Stomach (tissue), 9 donors: ENCODE measurements around the gene NOC4L. TPM values are rescaled to one million over a fixed set of nuclear protein-coding genes. Genes with fewer than 3 reads are reported as not detected.
"Not testable (repeated sequence)": the region's sequence is repeated elsewhere in the genome, so short reads cannot be mapped to it uniquely, and the experiment has no call there.

Experiments used
- DNase-seq, 2 donors: peaks; one replicate each; pipeline versions ENCODE4 v3.0.0 to v3.0.0-alpha.2; 2013 to 2019
- H3K27ac ChIP-seq, 5 donors: fragments of 200-600 bp in 4 of 5; sonication (generic) in 4 of 5; one replicate each; pipeline ENCODE4 v1.5.1; 2013 to 2019; ENCODE audit warnings: mild to moderate bottlenecking in 1 of 5, moderate library complexity in 1 of 5
- H3K27me3 ChIP-seq, 3 donors: fragments of 200-600 bp; sonication (generic); one replicate each; pipeline ENCODE4 v1.5.1; 2017 to 2019; ENCODE audit warnings: mixed run types in 1 of 3
- H3K36me3 ChIP-seq, 4 donors: fragments of 200-600 bp; sonication (generic); 1 replicate in 3 of 4; 2 replicates in 1 of 4; pipeline ENCODE4 v1.5.1; 2016 to 2019
- H3K4me1 ChIP-seq, 4 donors: fragments of 200-600 bp; sonication (generic); one replicate each; pipeline ENCODE4 v1.5.1; 2016 to 2019
- H3K4me3 ChIP-seq, 4 donors: fragments of 200-600 bp; sonication (generic) in 3 of 4; one replicate each; pipeline ENCODE4 v1.5.1; 2016 to 2019; ENCODE audit warnings: mild to moderate bottlenecking in 1 of 4
- H3K9me3 ChIP-seq, 4 donors: fragments of 200-600 bp; sonication (generic); one replicate each; pipeline ENCODE4 v1.5.1; 2016 to 2019
- EP300 ChIP-seq: sonication (generic); formaldehyde crosslinking; IDR thresholded peaks from one replicate; pipeline ENCODE4 v1.6.1; 2017; ENCODE audit warnings: antibody characterized with exemption
- POLR2A ChIP-seq, 4 donors: fragments of 450-650 bp; IDR thresholded peaks; one replicate each; pipeline ENCODE4 v1.6.1; 2016; ENCODE audit warnings: antibody characterized with exemption in 4 of 4, control low read depth in 2 of 4, mild to moderate bottlenecking in 1 of 4, moderate library complexity in 1 of 4
- POLR2AphosphoS5 ChIP-seq, 3 donors: sonication (generic); formaldehyde crosslinking; IDR thresholded peaks; one replicate each; pipeline ENCODE4 v1.6.1; 2016; ENCODE audit warnings: antibody characterized with exemption in 3 of 3
- WGBS, 5 donors: extraction: QIAGEN DNeasy Blood & Tissue Kit in 3 of 5; methylation state at CpG; one replicate each; pipeline versions ENCODE4 v1.1.5 to v1.1.7; 2013 to 2018; 5-methylcytosine and 5-hydroxymethylcytosine counted together
- intact Hi-C: fragments of 100-400 bp; cut with DNase I; formaldehyde crosslinking; loops from one replicate; pipeline ENCODE4 v1.15.1; 2023; ENCODE audit warnings: low total_unique reads
- polyA plus RNA-seq, 3 donors: library from polyadenylated mRNA; stranded (reverse); fragments of 200-250 nt; gene quantifications; one replicate each; pipeline ENCODE4 v1.2.3, GENCODE V29; 2013
- total RNA-seq, 5 donors: library from RNA; depleted of rRNA; stranded (reverse); fragments of >200 nt; gene quantifications; one replicate each; pipeline versions ENCODE4 v1.1.0 to v1.2.3, GENCODE V29; 2014 to 2016
- TF ChIP-seq, protein P1 (sequence below), 7 experiments: fragments of 450-650 bp in 4 of 7; fragments of 200-600 bp in 3 of 7; sonication (generic) in 3 of 7; IDR thresholded peaks; one replicate each; pipeline ENCODE4 v1.5.1; 2016 to 2019; ENCODE audit warnings: antibody characterized with exemption in 7 of 7, control low read depth in 2 of 7, mild to moderate bottlenecking in 1 of 7
- donor health status: healthy with polysubstance abuse.
- donor health status: Bipolar disorder and iron deficiency.
- donor health status: healthy.

Gene NOC4L
- total and polyA plus RNA-seq, 8 donors, result 2.2 to 63.6 (median 28.6) TPM

DNA sequence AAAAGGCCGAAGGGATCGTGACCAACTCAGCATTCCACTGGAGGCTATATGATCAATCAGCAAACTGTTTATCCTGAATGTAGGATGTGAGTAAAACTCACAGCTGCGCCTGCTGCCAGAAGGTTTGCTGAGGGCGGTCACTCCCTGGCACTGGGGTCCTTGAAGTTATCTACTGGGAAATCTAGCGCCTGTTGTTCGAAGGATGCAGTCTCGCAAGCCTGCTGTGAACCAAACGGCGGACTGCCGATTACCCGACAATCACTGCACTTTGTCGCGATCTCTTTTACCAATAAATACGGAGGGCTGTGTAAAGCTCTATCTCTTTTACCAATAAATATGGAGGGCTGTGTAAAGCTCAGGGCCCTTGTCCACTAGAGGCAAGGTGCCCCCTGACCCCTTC lies 13.0 kb upstream of the NOC4L start:
- H3K27me3 ChIP-seq, result no peaks in the 10 kb centered on the region
- peaks cover 0 to 35% (median 33%) of the 10 kb centered on the region in 4 donors for H3K36me3 ChIP-seq
- TF ChIP-seq POLR2A (IDR thresholded peaks at IDR 0.05) (no peak), POLR2AphosphoS5 (IDR thresholded peaks at IDR 0.05) (no peak), EP300 (no peak)
- TF ChIP-seq, protein P1, sequence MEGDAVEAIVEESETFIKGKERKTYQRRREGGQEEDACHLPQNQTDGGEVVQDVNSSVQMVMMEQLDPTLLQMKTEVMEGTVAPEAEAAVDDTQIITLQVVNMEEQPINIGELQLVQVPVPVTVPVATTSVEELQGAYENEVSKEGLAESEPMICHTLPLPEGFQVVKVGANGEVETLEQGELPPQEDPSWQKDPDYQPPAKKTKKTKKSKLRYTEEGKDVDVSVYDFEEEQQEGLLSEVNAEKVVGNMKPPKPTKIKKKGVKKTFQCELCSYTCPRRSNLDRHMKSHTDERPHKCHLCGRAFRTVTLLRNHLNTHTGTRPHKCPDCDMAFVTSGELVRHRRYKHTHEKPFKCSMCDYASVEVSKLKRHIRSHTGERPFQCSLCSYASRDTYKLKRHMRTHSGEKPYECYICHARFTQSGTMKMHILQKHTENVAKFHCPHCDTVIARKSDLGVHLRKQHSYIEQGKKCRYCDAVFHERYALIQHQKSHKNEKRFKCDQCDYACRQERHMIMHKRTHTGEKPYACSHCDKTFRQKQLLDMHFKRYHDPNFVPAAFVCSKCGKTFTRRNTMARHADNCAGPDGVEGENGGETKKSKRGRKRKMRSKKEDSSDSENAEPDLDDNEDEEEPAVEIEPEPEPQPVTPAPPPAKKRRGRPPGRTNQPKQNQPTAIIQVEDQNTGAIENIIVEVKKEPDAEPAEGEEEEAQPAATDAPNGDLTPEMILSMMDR (IDR thresholded peaks at IDR 0.05), result no peak
- no peaks in the 10 kb centered on the region for H3K4me1 ChIP-seq
- intact Hi-C loops, result no loop called here
- WGBS, 5 donors, result 96 to 98% (median 97%) methylated on average over 12 to 14 of the region's 14 CpGs
- H3K9me3 ChIP-seq, result peaks cover 0 to 3% (median 0%) of the 10 kb centered on the region in 4 donors
- no peak for DNase-seq
- no peak overlapping the region for H3K4me3 ChIP-seq
- no peak overlapping the region for H3K27ac ChIP-seq

DNA sequence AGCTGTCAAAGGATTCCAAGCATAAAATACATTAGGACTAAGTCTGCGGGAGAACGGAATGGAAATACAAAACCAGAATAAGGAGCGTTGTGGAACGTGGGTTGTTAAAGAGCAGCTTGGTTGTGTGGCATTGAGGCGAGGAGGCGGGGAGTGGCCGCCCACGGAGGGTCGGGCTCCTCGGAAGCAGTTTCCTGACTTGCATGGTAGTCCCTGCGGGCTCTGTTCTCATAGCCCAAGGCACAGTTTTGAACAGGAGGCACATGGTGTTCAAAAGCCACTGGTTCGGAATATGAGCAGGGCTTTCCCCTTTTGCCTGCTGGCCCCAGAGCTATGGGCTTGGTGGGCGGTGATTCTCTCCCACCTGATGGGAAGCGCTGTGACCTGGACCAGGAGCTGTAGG lies 12.3 kb upstream of the NOC4L start:
- Histone ChIP-seq H3K4me1 (no peaks in the 10 kb centered on the region), H3K4me3 (no peak overlapping the region), H3K9me3 (peaks cover 0 to 3% (median 0%) of the 10 kb centered on the region in 4 donors), H3K27me3 (no peaks in the 10 kb centered on the region), H3K27ac (no peak overlapping the region), H3K36me3 (peaks cover 0 to 28% (median 26%) of the 10 kb centered on the region in 4 donors)
- intact Hi-C loops, result no loop called here
- 86 to 95% (median 90%) methylated on average over 14 of the region's 14 CpGs for WGBS, 5 donors
- no peak for DNase-seq
- TF ChIP-seq EP300, result no peak
- TF ChIP-seq POLR2A (IDR thresholded peaks at IDR 0.05), result no peak
- TF ChIP-seq POLR2AphosphoS5 (IDR thresholded peaks at IDR 0.05), result no peak
- TF ChIP-seq, protein P1 (IDR thresholded peaks at IDR 0.05), result no peak

DNA sequence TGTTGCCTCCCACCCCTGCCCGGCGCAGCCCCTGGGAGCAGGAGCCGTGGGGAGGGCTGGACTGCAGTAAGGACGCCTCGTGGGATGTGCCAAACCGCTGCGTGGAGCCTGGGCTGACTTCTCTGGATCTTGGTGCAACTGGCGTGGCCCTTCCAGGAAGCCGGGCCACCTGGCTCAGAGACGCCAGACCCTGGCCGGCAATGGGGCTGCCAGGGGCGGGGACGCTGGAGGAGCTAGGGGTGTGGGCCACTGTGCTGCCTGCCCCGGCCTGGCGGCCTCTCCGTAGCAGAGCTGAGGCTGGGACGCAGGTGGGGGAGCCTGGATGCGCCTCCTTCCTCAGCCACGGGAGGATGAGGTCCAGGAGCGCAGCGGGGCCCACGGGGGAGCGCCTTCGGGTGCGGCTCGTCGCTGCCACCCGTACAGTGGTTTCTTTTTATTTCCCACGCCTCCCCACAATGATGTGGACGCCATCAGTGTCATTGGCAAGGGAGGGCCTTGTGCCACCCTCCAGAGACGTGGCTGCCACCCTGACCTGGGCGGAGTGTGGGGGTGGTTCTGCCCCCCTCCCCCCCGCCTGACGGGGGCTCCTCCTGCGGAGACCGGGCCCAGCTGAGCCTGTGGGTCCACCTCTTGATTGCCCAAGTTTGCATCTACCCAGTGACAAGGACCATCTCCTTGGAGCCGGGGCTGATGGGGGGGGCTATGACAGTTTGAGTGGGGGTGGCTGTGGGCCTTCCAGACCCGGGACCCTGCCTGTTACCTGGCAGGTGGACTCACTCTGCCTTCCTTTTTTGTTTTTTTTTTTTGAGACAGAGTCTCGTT lies 11.4 kb upstream of the NOC4L start:
- WGBS, 5 donors, result 81 to 87% (median 84%) methylated on average over 16 to 39 of the region's 39 CpGs

DNA sequence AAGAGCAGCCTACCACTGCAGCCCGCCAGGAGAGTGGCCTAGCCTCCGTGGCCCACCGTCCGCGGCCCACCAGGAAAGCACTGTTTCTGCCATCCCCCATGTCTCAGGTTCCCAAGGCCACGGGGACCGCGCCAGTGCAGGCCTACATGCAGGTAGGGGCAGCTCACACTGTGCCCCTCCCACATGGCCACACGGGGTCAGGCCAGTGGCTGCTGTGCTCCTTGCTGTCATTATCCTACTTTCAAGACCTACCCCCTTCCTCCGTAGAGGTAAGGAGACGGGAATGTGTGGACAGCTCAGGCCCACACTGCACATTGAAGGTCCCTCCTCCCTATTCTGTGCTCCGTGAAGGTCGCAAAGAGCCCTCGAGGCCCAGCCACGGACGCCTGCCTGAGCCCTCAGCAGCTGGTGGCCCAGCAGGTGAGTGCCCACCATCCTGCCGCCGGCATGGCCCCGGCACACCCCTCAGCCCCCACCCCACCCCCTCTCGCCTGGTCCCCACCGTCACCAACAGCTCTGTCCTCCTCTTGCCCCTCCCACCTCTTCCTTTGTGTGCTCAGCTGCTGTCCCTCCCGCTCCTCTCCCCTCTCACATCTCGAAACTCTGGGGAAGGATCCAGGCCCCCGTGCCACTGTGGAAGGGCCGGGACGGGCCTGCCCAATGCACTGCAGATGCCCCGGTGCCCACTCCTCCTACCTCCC lies 10.2 kb upstream of the NOC4L start:
- intact Hi-C loops, result no loop called here
- Histone ChIP-seq H3K36me3 (peaks cover 4 to 21% (median 20%) of the 10 kb centered on the region in 4 donors), H3K9me3 (no peaks in the 10 kb centered on the region), H3K4me1 (no peaks in the 10 kb centered on the region), H3K27ac (no peak overlapping the region), H3K27me3 (no peaks in the 10 kb centered on the region), H3K4me3 (no peak overlapping the region)
- TF ChIP-seq EP300 (no peak), POLR2A (IDR thresholded peaks at IDR 0.05) (no peak), POLR2AphosphoS5 (IDR thresholded peaks at IDR 0.05) (no peak)
- TF ChIP-seq, protein P1 (IDR thresholded peaks at IDR 0.05), result no peak
- 54 to 63% (median 54%) methylated on average over 22 to 27 of the region's 27 CpGs for WGBS, 5 donors
- no peak for DNase-seq

More for the DNA sequence above, 11.4 kb upstream of the NOC4L start:
- Histone ChIP-seq H3K36me3 (peaks cover 0 to 21% (median 19%) of the 10 kb centered on the region in 4 donors), H3K27ac (no peak overlapping the region), H3K4me3 (no peak overlapping the region), H3K27me3 (no peaks in the 10 kb centered on the region), H3K9me3 (peaks cover 0 to 2% (median 0%) of the 10 kb centered on the region in 4 donors), H3K4me1 (no peaks in the 10 kb centered on the region)
- no peak for DNase-seq
- TF ChIP-seq POLR2AphosphoS5 (IDR thresholded peaks at IDR 0.05), result no peak
- TF ChIP-seq EP300, result no peak
- TF ChIP-seq, protein P1 (IDR thresholded peaks at IDR 0.05), result no peak
- no peak for TF ChIP-seq POLR2A (IDR thresholded peaks at IDR 0.05)
- intact Hi-C loops, result no loop called here

DNA sequence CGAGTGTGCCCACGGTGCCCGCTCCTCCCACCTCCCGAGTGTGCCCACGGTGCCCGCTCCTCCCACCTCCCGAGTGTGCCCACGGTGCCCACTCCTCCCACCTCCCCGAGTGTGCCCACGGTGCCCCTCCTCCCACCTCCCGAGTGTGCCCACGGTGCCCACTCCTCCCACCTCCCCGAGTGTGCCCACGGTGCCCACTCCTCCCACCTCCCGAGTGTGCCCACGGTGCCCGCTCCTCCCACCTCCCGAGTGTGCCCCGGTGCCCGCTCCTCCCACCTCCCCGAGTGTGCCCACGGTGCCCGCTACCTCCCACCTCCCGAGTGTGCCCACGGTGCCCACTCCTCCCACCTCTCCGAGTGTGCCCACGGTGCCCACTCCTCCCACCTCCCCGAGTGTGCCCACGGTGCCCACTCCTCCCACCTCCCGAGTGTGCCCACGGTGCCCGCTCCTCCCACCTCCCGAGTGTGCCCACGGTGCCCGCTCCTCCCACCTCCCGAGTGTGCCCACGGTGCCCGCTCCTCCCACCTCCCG lies 9.5 kb upstream of the NOC4L start:
- intact Hi-C loops, H3K4me3 ChIP-seq, H3K9me3 ChIP-seq, H3K4me1 ChIP-seq, H3K27ac ChIP-seq, DNase-seq, H3K27me3 ChIP-seq: not testable (repeated sequence)
- peaks cover 10 to 22% (median 20%) of the 10 kb centered on the region in 4 donors for H3K36me3 ChIP-seq
- WGBS, 5 donors, result 64 to 95% (median 85%) methylated on average over 3 to 32 of the region's 39 CpGs

DNA sequence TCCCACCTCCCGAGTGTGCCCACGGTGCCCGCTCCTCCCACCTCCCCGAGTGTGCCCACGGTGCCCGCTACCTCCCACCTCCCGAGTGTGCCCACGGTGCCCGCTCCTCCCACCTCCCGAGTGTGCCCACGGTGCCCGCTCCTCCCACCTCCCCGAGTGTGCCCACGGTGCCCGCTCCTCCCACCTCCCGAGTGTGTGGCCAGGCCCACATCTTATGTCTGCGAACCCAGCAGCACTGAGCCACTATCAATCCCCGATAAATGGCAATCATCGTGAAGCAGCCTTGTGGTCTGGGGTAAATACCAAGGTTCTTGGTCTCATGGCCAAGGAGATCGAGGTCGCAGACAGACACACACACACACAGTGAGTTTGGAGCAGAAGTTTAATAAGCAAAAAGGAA lies 8.0 kb upstream of the NOC4L start:
- peaks cover 25 to 38% (median 35%) of the 10 kb centered on the region in 4 donors for H3K36me3 ChIP-seq
- H3K4me1 ChIP-seq, H3K27me3 ChIP-seq, H3K4me3 ChIP-seq, H3K27ac ChIP-seq, H3K9me3 ChIP-seq, intact Hi-C loops, DNase-seq: not testable (repeated sequence)
- WGBS, 5 donors, result 61 to 91% (median 82%) methylated on average over 8 to 18 of the region's 21 CpGs
